Stimulated activated CD4-positive, alpha-beta T cell treated with anti-CD3 and anti-CD28 coated beads, Interleukin-2, amount 100 ng/mL, for 4 hours (primary cell): ENCODE measurements around the gene RIPK3.

Source experiments
- DNase-seq: peaks from one replicate; pipeline ENCODE4 v3.0.0-alpha.2; 2020; ENCODE audit warnings: low read depth

RIPK3 gene

GRCh38 chr14:24300326-24300980 is 39.3 kb downstream of the RIPK3 start:
- DNase-seq: no peak

GRCh38 chr14:24299255-24300191 is 40.3 kb downstream of the RIPK3 start, which contains the start of the genes DHRS1 and NOP9:
DHRS1 (minus strand) TSS chr14:24299780; CDS start chr14:24299106, 674 bp downstream.
NOP9 (plus strand) TSS chr14:24299850; CDS start chr14:24299955, 105 bp downstream.
- DNase-seq: peak; percentile 88

- DNase-seq: no peak
Measured at GRCh38 chr14:24298892-24299254, 40.9 kb downstream of the RIPK3 start.

GRCh38 chr14:24297190-24297964 is 42.4 kb downstream of the RIPK3 start:
- no peak for DNase-seq

GRCh38 chr14:24296341-24297157 is 43.2 kb downstream of the RIPK3 start:
- peak; percentile 75 for DNase-seq

GRCh38 chr14:24293525-24293924 is 46.3 kb downstream of the RIPK3 start:
- DNase-seq: no peak

GRCh38 chr14:24292118-24292807 is 47.5 kb downstream of the RIPK3 start:
- DNase-seq: no peak

GRCh38 chr14:24291446-24292117 is 48.2 kb downstream of the RIPK3 start:
- no peak for DNase-seq

- no peak for DNase-seq
Measured at GRCh38 chr14:24290746-24291145, 49.0 kb downstream of the RIPK3 start.

- DNase-seq: no peak
Measured at GRCh38 chr14:24289649-24290280, 50.0 kb downstream of the RIPK3 start.

- DNase-seq: no peak
Measured at GRCh38 chr14:24286996-24287395, 52.8 kb downstream of the RIPK3 start.
